ENCODE data around the gene ZNF853.

GRCh38 chr7:6628045-6628444, 12.6 kb downstream of the ZNF853 start:
- TF ChIP-seq CTCF (conservative IDR thresholded peaks at IDR 0.05; ENCODE audit: low read depth, low read length) (no peak), EZH2 (IDR thresholded peaks at IDR 0.05; ENCODE audit: low read length, unreplicated experiment) (no peak)
